GM12891 (cell line): ENCODE data around the gene KDM4C.

Experiments
- PAX5 ChIP-seq: IDR thresholded peaks from 2 replicates; pipeline ENCODE4 v1.6.1; 2011; ENCODE audit warnings: low read length, moderate library complexity, mild to moderate bottlenecking; ENCODE audit not compliant: insufficient read depth, severe bottlenecking
- POLR2A ChIP-seq: IDR thresholded peaks from 2 replicates; pipeline ENCODE4 v1.6.1; 2011; ENCODE audit warnings: low read depth, low read length, control low read depth
- POLR2AphosphoS5 ChIP-seq: IDR thresholded peaks from 2 replicates; pipeline ENCODE4 v1.6.1; 2011; ENCODE audit warnings: low read depth, low read length, control low read depth
- POU2F2 ChIP-seq: IDR thresholded peaks from 2 replicates; pipeline ENCODE4 v1.6.1; 2011; ENCODE audit warnings: low read depth, mild to moderate bottlenecking, control low read depth, low read length, moderate library complexity
- SPI1 ChIP-seq: IDR thresholded peaks from 2 replicates; pipeline ENCODE4 v1.6.1; 2011; ENCODE audit warnings: low read depth, low read length, control low read depth
- TAF1 ChIP-seq: IDR thresholded peaks from 2 replicates; pipeline ENCODE4 v1.6.1; 2011; ENCODE audit warnings: low read depth, low read length, control low read depth

GRCh38 chr9:6955251-6955921 is 197.6 kb downstream of the KDM4C start:
- TF ChIP-seq POLR2AphosphoS5, result no peak
- no peak for TF ChIP-seq POLR2A
- TF ChIP-seq TAF1, result no peak
- TF ChIP-seq PAX5, result peak; percentile 85
- no peak for TF ChIP-seq SPI1
- no peak for TF ChIP-seq POU2F2
